Calu3 (cell line): ENCODE measurements around the gene SGCD. TPM values are rescaled to one million over a fixed set of nuclear protein-coding genes. Genes with fewer than 3 reads are reported as not detected.

ENCODE experiments used
- BruUV-seq: library from RNA; stranded (reverse); fragments of 400-500 nt; replicated peaks from 2 replicates; lab custom pipeline; 2021; lab: Mats Ljungman, UMichigan
- CTCF ChIA-PET: fragments of 300-600 bp; sonication (Branson Sonifier 250); formaldehyde crosslinking; loops from one replicate; lab custom pipeline; 2022; ENCODE audit warnings: antibody characterized with exemption; lab: Charles Lee
- DNase-seq: peaks from one replicate; pipeline ENCODE4 v3.0.0; 2022
- H3K27ac Mint-ChIP-seq: one replicate; pipeline ENCODE4 v1.8.0; 2022; ENCODE audit warnings: mixed read lengths; ENCODE audit not compliant: unreplicated experiment
- H3K27me3 Mint-ChIP-seq: one replicate; pipeline ENCODE4 v1.8.0; 2022; ENCODE audit warnings: mixed read lengths; ENCODE audit not compliant: unreplicated experiment
- H3K36me3 Mint-ChIP-seq: one replicate; pipeline ENCODE4 v1.8.0; 2022; ENCODE audit warnings: mild to moderate bottlenecking, moderate library complexity, mixed read lengths; ENCODE audit not compliant: insufficient read depth, unreplicated experiment
- H3K4me1 Mint-ChIP-seq: one replicate; pipeline ENCODE4 v1.8.0; 2022; ENCODE audit warnings: mild to moderate bottlenecking, low read depth, mixed read lengths; ENCODE audit not compliant: unreplicated experiment
- H3K4me3 Mint-ChIP-seq: one replicate; pipeline ENCODE4 v1.8.0; 2022; ENCODE audit warnings: mild to moderate bottlenecking, low read depth, moderate library complexity, mixed read lengths; ENCODE audit not compliant: unreplicated experiment
- H3K9me3 Mint-ChIP-seq: one replicate; pipeline ENCODE4 v1.8.0; 2022; ENCODE audit warnings: low read depth, mixed read lengths; ENCODE audit not compliant: unreplicated experiment
- CTCF ChIP-seq: fragments of 200-600 bp; IDR thresholded peaks from one replicate; pipeline ENCODE4 v1.8.0; 2022; ENCODE audit warnings: antibody characterized with exemption; ENCODE audit not compliant: unreplicated experiment
- intact Hi-C: fragments of 100-400 bp; cut with micrococcal nuclease; formaldehyde crosslinking; loops from one replicate; pipeline ENCODE4 v1.10.0; 2022; ENCODE audit not compliant: unreplicated experiment
- total RNA-seq: library from RNA; stranded (reverse); gene quantifications from 2 replicates; pipeline ENCODE4 v1.2.3, GENCODE V29; 2022

The SGCD gene
- total RNA-seq, 1 experiment from 2014 or later: not detected

GRCh38 chr5:156466871-156467270 is 139.9 kb downstream of the SGCD start:
- CTCF ChIA-PET: no interaction called here
- TF ChIP-seq CTCF: no peak
- H3K4me1 Mint-ChIP-seq: no peaks in the 10 kb centered on the region
- H3K27ac Mint-ChIP-seq: no peak overlapping the region
- no TSS peak for BruUV-seq
- H3K36me3 Mint-ChIP-seq: no peaks in the 10 kb centered on the region
- H3K9me3 Mint-ChIP-seq: no peaks in the 10 kb centered on the region
- intact Hi-C loops: no loop called here
- no peak overlapping the region for H3K4me3 Mint-ChIP-seq
- no peaks in the 10 kb centered on the region for H3K27me3 Mint-ChIP-seq
- no peak for DNase-seq

GRCh38 chr5:156469636-156470035 is 142.7 kb downstream of the SGCD start:
- H3K4me1 Mint-ChIP-seq: no peaks in the 10 kb centered on the region
- no peaks in the 10 kb centered on the region for H3K9me3 Mint-ChIP-seq
- CTCF ChIA-PET: no interaction called here
- H3K4me3 Mint-ChIP-seq: no peak overlapping the region
- no peak for TF ChIP-seq CTCF
- intact Hi-C loops: no loop called here
- H3K27me3 Mint-ChIP-seq: no peaks in the 10 kb centered on the region
- H3K27ac Mint-ChIP-seq: no peak overlapping the region
- no TSS peak for BruUV-seq
- no peak for DNase-seq
- no peaks in the 10 kb centered on the region for H3K36me3 Mint-ChIP-seq

GRCh38 chr5:156471893-156472292 is 144.9 kb downstream of the SGCD start:
- DNase-seq: no peak
- Mint-ChIP-seq H3K27ac (no peak overlapping the region), H3K9me3 (no peaks in the 10 kb centered on the region), H3K27me3 (no peaks in the 10 kb centered on the region), H3K4me1 (no peaks in the 10 kb centered on the region), H3K36me3 (no peaks in the 10 kb centered on the region), H3K4me3 (no peak overlapping the region)
- CTCF ChIA-PET: no interaction called here
- intact Hi-C loops: no loop called here
- TF ChIP-seq CTCF: no peak
- no TSS peak for BruUV-seq

- no peak for DNase-seq
- CTCF ChIA-PET: no interaction called here
- H3K36me3 Mint-ChIP-seq: no peaks in the 10 kb centered on the region
- no peak overlapping the region for H3K4me3 Mint-ChIP-seq
- BruUV-seq: no TSS peak
- H3K9me3 Mint-ChIP-seq: no peaks in the 10 kb centered on the region
- no peak overlapping the region for H3K27ac Mint-ChIP-seq
- no peaks in the 10 kb centered on the region for H3K27me3 Mint-ChIP-seq
- TF ChIP-seq CTCF: no peak
- intact Hi-C loops: no loop called here
- H3K4me1 Mint-ChIP-seq: no peaks in the 10 kb centered on the region
Measured at GRCh38 chr5:156473269-156473908, 146.4 kb downstream of the SGCD start.
